HCT116 (cell line): ENCODE measurements around the gene DIS3L2. TPM values are rescaled to one million over a fixed set of nuclear protein-coding genes. Genes with fewer than 3 reads are reported as not detected.

Experiments
- ATAC-seq: fragments of 200-7000 bp; cut with Tn5 transposase; 2 replicates; pipeline ENCODE4 v1.9.1; 2020; ENCODE audit warnings: mild to moderate bottlenecking, moderate library complexity
- BruUV-seq: library from RNA; stranded (reverse); fragments of 400-500 nt; replicated peaks from 2 replicates; lab custom pipeline; 2021; lab: Mats Ljungman, UMichigan
- CTCF ChIA-PET: fragments of 300-600 bp; sonication (Branson Sonifier 250); formaldehyde crosslinking; loops from one replicate; lab custom pipeline; 2021; ENCODE audit warnings: antibody characterized with exemption; lab: Charles Lee
- POLR2A ChIA-PET: fragments of 300-600, 350-600 bp; sonication (Branson Sonifier 250); formaldehyde crosslinking; loops from one replicate; lab custom pipeline; 2021; ENCODE audit warnings: antibody characterized with exemption; lab: Charles Lee
- RAD21 ChIA-PET, 2 experiments: fragments of 300-600 bp; sonication (Branson Sonifier 250); formaldehyde crosslinking; loops; one replicate each; lab custom pipeline; 2023; ENCODE audit warnings: low total read pairs in 2 of 2; ENCODE audit not compliant: uncharacterized antibody in 2 of 2, unreplicated experiment in 2 of 2, low non-redundant PET in 1 of 2; lab: Charles Lee
- DNase-seq: peaks from one replicate; pipeline ENCODE4 v3.0.0-alpha.2; 2010; ENCODE audit warnings: low read depth, low spot score
- H2AFZ ChIP-seq: fragments of 200-600 bp; shearing (Covaris generic), sonication (generic); 2 replicates; pipeline ENCODE4 v1.6.1; 2017; ENCODE audit warnings: low read depth, mixed run types, mixed read lengths, antibody characterized with exemption, low read length; ENCODE audit not compliant: poor library complexity, severe bottlenecking
- H3K27ac ChIP-seq: 2 replicates; pipeline ENCODE4 v1.5.1; 2012; ENCODE audit warnings: low read depth, low read length
- H3K27me3 ChIP-seq: fragments of 200-600 bp; sonication (generic); 2 replicates; pipeline ENCODE4 v1.6.1; 2016; ENCODE audit warnings: mixed run types, low read length, mixed read lengths; ENCODE audit not compliant: insufficient read depth
- H3K36me3 ChIP-seq, 2 experiments: fragments of 200-500 bp in 1 of 2; fragments of 200-600 bp in 1 of 2; sonication (Bioruptor generic) in 1 of 2; sonication (generic) in 1 of 2; 2 replicates each; pipeline versions ENCODE4 v1.5.1 to v1.6.1; 2014 to 2016; ENCODE audit warnings: low read length in 2 of 2, inconsistent platforms in 1 of 2, mixed read lengths in 1 of 2, mixed run types in 1 of 2; ENCODE audit not compliant: insufficient read depth in 2 of 2, control insufficient read depth in 1 of 2
- H3K4me1 ChIP-seq, 2 experiments: fragments of 200-600 bp in 1 of 2; sonication (generic) in 1 of 2; 2 replicates each; pipeline versions ENCODE4 v1.5.1 to v1.6.1; 2012 to 2017; ENCODE audit warnings: low read length in 2 of 2, inconsistent platforms in 1 of 2, mild to moderate bottlenecking in 1 of 2, mixed read lengths in 1 of 2, mixed run types in 1 of 2, moderate library complexity in 1 of 2; ENCODE audit not compliant: insufficient read depth in 2 of 2, control insufficient read depth in 1 of 2
- H3K4me2 ChIP-seq: fragments of 200-600 bp; sonication (generic); 2 replicates; pipeline ENCODE4 v1.6.1; 2017; ENCODE audit warnings: mixed run types, low read length, mixed read lengths
- H3K4me3 ChIP-seq, 2 experiments: fragments of 200-600 bp in 1 of 2; sonication (generic) in 1 of 2; replicated peaks in 1 of 2; 2 replicates each; pipeline ENCODE4 v1.5.1; 2011 to 2016; ENCODE audit warnings: low read length in 2 of 2, control low read depth in 1 of 2, low read depth in 1 of 2, mild to moderate bottlenecking in 1 of 2, mixed read lengths in 1 of 2, mixed run types in 1 of 2
- H3K79me2 ChIP-seq: fragments of 200-600 bp; sonication (generic); 2 replicates; pipeline ENCODE4 v1.6.1; 2017; ENCODE audit warnings: mild to moderate bottlenecking, mixed run types, low read length, moderate library complexity, mixed read lengths; ENCODE audit not compliant: insufficient read depth
- H3K9ac ChIP-seq: fragments of 200-600 bp; sonication (generic); 2 replicates; pipeline ENCODE4 v1.6.1; 2016; ENCODE audit warnings: low read length, mixed read lengths
- H3K9me2 ChIP-seq: fragments of 200-600 bp; sonication (generic), shearing (Covaris generic); 2 replicates; pipeline ENCODE4 v1.6.1; 2017; ENCODE audit warnings: mixed run types, mild to moderate bottlenecking, moderate library complexity; ENCODE audit not compliant: insufficient read depth
- H3K9me3 ChIP-seq, 2 experiments: fragments of 200-500 bp in 1 of 2; fragments of 200-600 bp in 1 of 2; sonication (Bioruptor generic) in 1 of 2; sonication (generic) in 1 of 2; 2 replicates each; pipeline ENCODE4 v1.6.1; 2014 to 2017; ENCODE audit warnings: low read length in 2 of 2, mixed read lengths in 2 of 2, inconsistent platforms in 1 of 2, low read depth in 1 of 2, mild to moderate bottlenecking in 1 of 2, mixed run types in 1 of 2, moderate library complexity in 1 of 2; ENCODE audit not compliant: control insufficient read depth in 1 of 2, insufficient read depth in 1 of 2
- H4K20me1 ChIP-seq: fragments of 200-600 bp; sonication (generic), shearing (Covaris generic); 2 replicates; pipeline ENCODE4 v1.6.1; 2017; ENCODE audit warnings: mixed run types, mild to moderate bottlenecking, moderate library complexity; ENCODE audit not compliant: insufficient read depth
- CBX3 ChIP-seq: IDR thresholded peaks from 2 replicates; pipeline ENCODE4 v1.6.1; 2012; ENCODE audit warnings: low read depth
- CEBPB ChIP-seq: IDR thresholded peaks from 2 replicates; pipeline ENCODE4 v1.6.1; 2012; ENCODE audit warnings: low read depth
- EGR1 ChIP-seq: IDR thresholded peaks from 2 replicates; pipeline ENCODE4 v1.6.1; 2012; ENCODE audit warnings: low read depth
- EZH2 ChIP-seq: fragments of 200-600 bp; sonication (generic); IDR thresholded peaks from 2 replicates; pipeline ENCODE4 v1.6.1; 2017; ENCODE audit warnings: antibody characterized with exemption, mixed run types
- FOSL1 ChIP-seq: IDR thresholded peaks from 2 replicates; pipeline ENCODE4 v1.6.1; 2012; ENCODE audit warnings: low read depth
- JUND ChIP-seq: IDR thresholded peaks from 2 replicates; pipeline ENCODE4 v1.6.1; 2012
- POLR2AphosphoS5 ChIP-seq: IDR thresholded peaks from 2 replicates; pipeline ENCODE4 v1.6.1; 2011; ENCODE audit warnings: mild to moderate bottlenecking, low read depth, low read length, moderate library complexity
- SIN3A ChIP-seq: IDR thresholded peaks from 2 replicates; pipeline ENCODE4 v1.6.1; 2012; ENCODE audit warnings: low read depth
- SP1 ChIP-seq: IDR thresholded peaks from 2 replicates; pipeline ENCODE4 v1.6.1; 2012; ENCODE audit warnings: low read depth
- TCF7L2 ChIP-seq: IDR thresholded peaks from 2 replicates; pipeline ENCODE4 v1.7.0; 2011; ENCODE audit warnings: borderline replicate concordance, inconsistent platforms; ENCODE audit not compliant: insufficient read depth, insufficient read length; ENCODE audit errors: extremely low read depth
- YY1 ChIP-seq: IDR thresholded peaks from 2 replicates; pipeline ENCODE4 v1.6.1; 2011; ENCODE audit warnings: low read length, low read depth, moderate library complexity, mild to moderate bottlenecking; ENCODE audit not compliant: insufficient replicate concordance; ENCODE audit errors: extremely low read depth
- intact Hi-C: fragments of 100-400 bp; cut with micrococcal nuclease; formaldehyde crosslinking; loops from 2 replicates; pipeline ENCODE4 v1.10.0; 2022
- total RNA-seq: library from RNA; stranded (reverse); gene quantifications from one replicate; pipeline ENCODE4 v1.2.1, GENCODE V29; 2021; ENCODE audit not compliant: unreplicated experiment
- TF ChIP-seq, protein P1 (sequence below): IDR thresholded peaks from 2 replicates; pipeline ENCODE4 v1.6.1; 2012; ENCODE audit warnings: low read depth

Gene DIS3L2
- total RNA-seq, 1 experiment from 2014 or later = 42.5 TPM

DNA sequence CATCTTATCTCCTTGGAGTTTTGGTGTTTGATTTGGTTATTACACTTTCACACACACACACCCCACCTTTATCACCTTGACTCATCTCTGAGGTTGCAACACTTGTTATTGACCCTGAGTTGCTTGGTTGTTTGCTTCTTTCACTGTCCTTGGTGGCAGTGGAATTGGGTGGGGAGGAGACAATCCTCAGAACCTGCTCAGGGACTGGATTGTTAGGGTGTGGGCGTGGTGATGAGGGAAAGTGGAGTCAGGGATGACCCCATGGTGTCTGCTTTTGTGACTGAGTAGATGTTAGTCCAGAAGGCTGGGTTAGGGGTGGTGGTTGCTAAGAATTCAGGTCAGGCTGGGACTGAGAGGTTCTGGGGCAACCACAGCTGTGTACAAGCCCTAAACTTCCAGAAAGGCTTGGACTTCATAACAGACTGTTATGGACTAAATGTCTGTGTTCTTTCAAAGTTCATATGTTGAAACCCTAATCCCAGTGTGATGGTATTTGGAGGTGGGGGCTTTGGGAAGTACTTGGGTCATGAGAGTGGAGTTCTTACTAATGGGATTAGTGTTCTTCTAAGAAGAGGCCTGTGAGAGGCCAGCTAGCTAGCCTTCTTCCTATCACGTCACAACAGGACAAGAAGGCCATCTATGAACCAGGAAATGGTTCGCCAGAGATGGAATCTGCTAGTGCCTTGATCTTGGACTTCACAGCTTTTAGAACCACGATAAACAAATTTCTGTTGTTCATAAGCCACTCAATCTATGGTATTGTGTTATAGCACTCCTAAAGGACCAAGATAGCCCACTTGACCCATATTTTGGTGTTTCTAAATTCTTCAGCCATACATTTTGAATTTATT, 3.4 kb upstream of the DIS3L2 start:
- no peaks in the 10 kb centered on the region for H4K20me1 ChIP-seq
- no TSS peak for BruUV-seq
- no peak overlapping the region for H3K27ac ChIP-seq
- peaks cover 3 to 19% of the 10 kb centered on the region in 2 experiments; a peak in 3 of 4 replicates for H3K4me1 ChIP-seq
- no peaks in the 10 kb centered on the region; a peak in 1 of 4 replicates for H3K9me3 ChIP-seq
- ATAC-seq (no peak), DNase-seq (no peak)
- CTCF ChIA-PET = no interaction called here
- POLR2A ChIA-PET = no interaction called here
- RAD21 ChIA-PET = no interaction called here
- H3K4me3 ChIP-seq = no peak overlapping the region
- TF ChIP-seq YY1 = no peak
- TF ChIP-seq EGR1 = no peak
- TF ChIP-seq JUND = no peak
- no peak for TF ChIP-seq SIN3A
- TF ChIP-seq SP1 = no peak
- TF ChIP-seq POLR2AphosphoS5 = no peak
- TF ChIP-seq, protein P1, sequence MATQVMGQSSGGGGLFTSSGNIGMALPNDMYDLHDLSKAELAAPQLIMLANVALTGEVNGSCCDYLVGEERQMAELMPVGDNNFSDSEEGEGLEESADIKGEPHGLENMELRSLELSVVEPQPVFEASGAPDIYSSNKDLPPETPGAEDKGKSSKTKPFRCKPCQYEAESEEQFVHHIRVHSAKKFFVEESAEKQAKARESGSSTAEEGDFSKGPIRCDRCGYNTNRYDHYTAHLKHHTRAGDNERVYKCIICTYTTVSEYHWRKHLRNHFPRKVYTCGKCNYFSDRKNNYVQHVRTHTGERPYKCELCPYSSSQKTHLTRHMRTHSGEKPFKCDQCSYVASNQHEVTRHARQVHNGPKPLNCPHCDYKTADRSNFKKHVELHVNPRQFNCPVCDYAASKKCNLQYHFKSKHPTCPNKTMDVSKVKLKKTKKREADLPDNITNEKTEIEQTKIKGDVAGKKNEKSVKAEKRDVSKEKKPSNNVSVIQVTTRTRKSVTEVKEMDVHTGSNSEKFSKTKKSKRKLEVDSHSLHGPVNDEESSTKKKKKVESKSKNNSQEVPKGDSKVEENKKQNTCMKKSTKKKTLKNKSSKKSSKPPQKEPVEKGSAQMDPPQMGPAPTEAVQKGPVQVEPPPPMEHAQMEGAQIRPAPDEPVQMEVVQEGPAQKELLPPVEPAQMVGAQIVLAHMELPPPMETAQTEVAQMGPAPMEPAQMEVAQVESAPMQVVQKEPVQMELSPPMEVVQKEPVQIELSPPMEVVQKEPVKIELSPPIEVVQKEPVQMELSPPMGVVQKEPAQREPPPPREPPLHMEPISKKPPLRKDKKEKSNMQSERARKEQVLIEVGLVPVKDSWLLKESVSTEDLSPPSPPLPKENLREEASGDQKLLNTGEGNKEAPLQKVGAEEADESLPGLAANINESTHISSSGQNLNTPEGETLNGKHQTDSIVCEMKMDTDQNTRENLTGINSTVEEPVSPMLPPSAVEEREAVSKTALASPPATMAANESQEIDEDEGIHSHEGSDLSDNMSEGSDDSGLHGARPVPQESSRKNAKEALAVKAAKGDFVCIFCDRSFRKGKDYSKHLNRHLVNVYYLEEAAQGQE = no peak
- TF ChIP-seq CBX3 = no peak
- TF ChIP-seq FOSL1 = no peak
- TF ChIP-seq TCF7L2 = no peak
- no peak for TF ChIP-seq CEBPB
- TF ChIP-seq EZH2 = no peak
- no peak overlapping the region for H3K4me2 ChIP-seq
- H3K9ac ChIP-seq = no peak overlapping the region
- H3K9me2 ChIP-seq = no peaks in the 10 kb centered on the region
- H3K79me2 ChIP-seq = peaks cover 13% of the 10 kb centered on the region
- no peaks in the 10 kb centered on the region for H3K27me3 ChIP-seq
- no peaks in the 10 kb centered on the region for H3K36me3 ChIP-seq
- no peak overlapping the region for H2AFZ ChIP-seq
- intact Hi-C loops = no loop called here
